NCI-H146 treated with DMSO at 0.1 percent for 48 hours (cell line): ENCODE results near the gene OR3A2.
"Not testable (repeated sequence)": the region's sequence is repeated elsewhere in the genome, so short reads cannot be mapped to it uniquely, and the experiment has no call there.

Experiments used
- DNase-seq: peaks from one replicate; lab custom pipeline; 2025; ENCODE audit not compliant: unreplicated experiment; lab: John Stamatoyannopoulos, UW

OR3A2 gene

DNA sequence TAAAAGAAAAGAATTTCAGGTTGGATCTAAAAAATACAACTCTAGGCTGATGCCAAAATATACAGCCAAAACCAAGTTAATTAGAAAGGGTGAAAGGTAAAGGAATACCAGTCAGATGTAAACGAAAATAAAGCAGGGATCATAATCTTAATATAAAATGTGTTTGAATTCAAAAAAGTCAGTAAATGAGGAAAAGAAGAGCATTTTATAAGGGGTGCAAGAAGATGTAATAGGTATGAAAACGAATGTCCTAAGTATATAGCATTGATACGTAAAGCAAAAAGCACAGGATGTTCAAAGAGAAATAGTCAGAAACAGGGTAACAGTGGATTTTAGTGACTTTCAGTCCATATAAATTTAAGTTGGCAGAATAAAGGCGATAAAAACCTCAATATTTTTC lies 90.5 kb downstream of the OR3A2 start:
- DNase-seq = no peak

GRCh38 chr17:3293548-3293947 lies 92.6 kb downstream of the OR3A2 start:
- not testable (repeated sequence) for DNase-seq

- no peak for DNase-seq
Measured at GRCh38 chr17:3282901-3283300, 103.2 kb downstream of the OR3A2 start.

GRCh38 chr17:3276126-3276525 lies 110.0 kb downstream of the OR3A2 start:
- DNase-seq = no peak

DNA sequence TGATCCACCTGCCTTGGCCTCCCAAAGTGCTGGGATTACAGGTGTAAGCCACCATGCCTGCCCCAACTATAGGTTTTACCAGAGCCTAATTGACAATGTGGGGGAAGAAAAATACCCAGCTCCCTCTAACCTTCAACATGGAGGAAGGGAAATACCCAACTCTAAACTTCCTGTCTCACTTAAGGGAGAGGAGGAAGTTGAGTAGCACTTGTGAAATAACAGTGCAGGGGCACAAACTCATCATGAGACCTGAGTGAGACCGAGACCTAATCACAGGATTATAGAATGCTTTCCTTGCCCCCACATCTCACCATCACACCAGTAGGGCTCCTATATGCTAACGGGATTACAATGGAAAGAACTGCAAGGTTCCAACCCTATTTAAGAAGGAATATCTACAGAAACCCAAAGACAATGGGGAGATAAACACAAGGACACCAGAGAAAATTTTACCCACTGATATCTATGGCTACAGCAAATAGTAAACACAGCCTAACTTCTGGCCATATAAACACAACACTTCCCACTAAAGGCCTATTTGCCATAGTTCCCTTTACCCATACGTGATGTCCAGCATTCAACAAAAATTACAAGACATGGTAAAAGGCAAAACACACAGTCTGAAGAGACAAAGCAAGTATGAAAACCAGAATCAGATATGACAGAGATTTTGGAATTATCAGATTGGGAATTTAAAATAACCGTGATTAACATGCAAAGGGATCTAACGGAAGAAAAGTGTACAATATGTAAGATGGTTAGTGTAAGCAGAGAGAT lies 114.8 kb downstream of the OR3A2 start:
- no peak for DNase-seq

DNA sequence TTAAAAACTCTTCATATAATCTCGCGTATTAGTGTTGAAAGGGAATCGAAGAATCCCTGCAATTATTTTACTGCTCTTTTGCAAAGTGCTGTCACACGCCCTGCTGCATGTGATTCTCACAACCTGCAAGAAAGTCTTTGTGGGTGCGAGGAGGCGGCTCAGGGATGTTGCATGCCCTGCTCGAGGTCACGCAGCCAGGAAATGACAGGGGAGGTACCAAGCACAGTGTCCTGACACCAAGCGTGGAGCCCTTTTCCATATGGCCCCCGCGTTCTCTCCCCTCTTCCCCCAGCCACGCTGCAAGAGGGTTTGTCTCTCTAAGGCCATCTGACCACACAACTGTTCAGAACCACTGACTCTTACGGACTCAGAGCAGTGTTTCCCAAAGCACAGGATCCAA lies 125.5 kb downstream of the OR3A2 start:
- DNase-seq = no peak

DNA sequence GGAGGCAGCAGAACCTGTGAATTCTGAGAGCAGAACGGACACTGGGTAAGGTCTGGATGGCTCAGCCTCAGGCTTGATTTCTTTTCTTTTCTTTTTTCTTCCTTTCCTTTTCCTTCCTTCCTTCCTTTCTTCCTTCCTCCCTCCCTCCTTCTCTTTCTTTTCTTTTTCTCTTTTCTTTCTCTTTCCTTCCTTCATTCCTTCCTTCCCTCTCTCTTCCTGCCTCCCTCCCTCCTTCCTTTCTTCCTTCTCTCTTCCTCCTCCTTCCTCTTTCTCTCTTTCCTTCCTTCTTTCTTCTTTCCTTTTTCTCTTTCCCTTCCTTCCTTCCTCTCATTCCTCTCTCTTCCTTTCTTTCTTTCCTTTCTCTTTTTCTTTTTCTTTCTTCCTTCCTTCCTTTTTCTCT lies 125.9 kb downstream of the OR3A2 start:
- DNase-seq = no peak

GRCh38 chr17:3256575-3256974 lies 129.5 kb downstream of the OR3A2 start:
- no peak for DNase-seq

GRCh38 chr17:3249013-3249412 lies 137.1 kb downstream of the OR3A2 start:
- not testable (repeated sequence) for DNase-seq

DNA sequence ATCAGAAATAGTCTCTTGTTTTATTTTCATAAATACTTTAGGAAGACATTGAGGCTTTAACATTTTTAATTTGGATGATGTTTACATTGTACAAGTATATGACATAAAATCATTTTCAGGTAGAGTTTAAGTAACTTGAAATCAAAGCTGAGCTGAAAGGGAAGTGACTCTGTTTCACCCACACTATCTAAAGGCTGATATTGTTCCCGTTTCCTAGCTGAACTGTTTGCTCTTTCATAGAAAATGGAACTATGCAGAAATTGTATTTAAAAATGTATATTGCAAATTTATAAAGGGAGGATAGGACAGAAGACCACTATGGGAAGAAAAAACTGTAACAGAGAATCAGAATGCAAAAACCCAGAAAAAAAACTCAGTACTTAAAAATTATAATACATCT lies 141.3 kb downstream of the OR3A2 start:
- not testable (repeated sequence) for DNase-seq

- not testable (repeated sequence) for DNase-seq
Measured at GRCh38 chr17:3241044-3241443, 145.1 kb downstream of the OR3A2 start.

GRCh38 chr17:3238685-3239084 lies 147.4 kb downstream of the OR3A2 start:
- DNase-seq = not testable (repeated sequence)

GRCh38 chr17:3232300-3232699 lies 153.8 kb downstream of the OR3A2 start:
- DNase-seq = not testable (repeated sequence)
